Brain microvascular endothelial cell (primary cell): Measurements from ENCODE around the gene NRP2.

Experiments used
- DNase-seq: peaks from one replicate; pipeline ENCODE4 v3.0.0-alpha.2; 2020
- H3K27ac ChIP-seq: fragments of 250-450 bp; sonication (Bioruptor Pico); 2 replicates; pipeline ENCODE4 v1.5.1; 2020; ENCODE audit warnings: mild to moderate bottlenecking, moderate library complexity
- H3K27me3 ChIP-seq: fragments of 250-450 bp; sonication (Bioruptor Pico); replicated peaks from 2 replicates; pipeline ENCODE4 v1.5.1; 2020; ENCODE audit warnings: mild to moderate bottlenecking
- H3K36me3 ChIP-seq: fragments of 250-450 bp; sonication (Bioruptor Pico); replicated peaks from 2 replicates; pipeline ENCODE4 v1.5.1; 2020; ENCODE audit warnings: mild to moderate bottlenecking
- H3K4me3 ChIP-seq: 2 replicates; pipeline ENCODE4 v1.5.1; 2011; ENCODE audit warnings: low read depth, mild to moderate bottlenecking, control low read depth, low read length, moderate library complexity
- in situ Hi-C: cut with HindIII; loops from 2 replicates; pipeline ENCODE4 v1.10.0; 2017; ENCODE audit warnings: low sequenced_read_pairs, low pct_ligation_motif_present
- TF ChIP-seq, protein P1 (sequence below): IDR thresholded peaks from 2 replicates; pipeline ENCODE4 v1.5.1; 2011; ENCODE audit warnings: low read depth, mild to moderate bottlenecking, moderate library complexity, low read length, control low read depth, inconsistent platforms; ENCODE audit errors: missing control alignments

Gene NRP2

DNA sequence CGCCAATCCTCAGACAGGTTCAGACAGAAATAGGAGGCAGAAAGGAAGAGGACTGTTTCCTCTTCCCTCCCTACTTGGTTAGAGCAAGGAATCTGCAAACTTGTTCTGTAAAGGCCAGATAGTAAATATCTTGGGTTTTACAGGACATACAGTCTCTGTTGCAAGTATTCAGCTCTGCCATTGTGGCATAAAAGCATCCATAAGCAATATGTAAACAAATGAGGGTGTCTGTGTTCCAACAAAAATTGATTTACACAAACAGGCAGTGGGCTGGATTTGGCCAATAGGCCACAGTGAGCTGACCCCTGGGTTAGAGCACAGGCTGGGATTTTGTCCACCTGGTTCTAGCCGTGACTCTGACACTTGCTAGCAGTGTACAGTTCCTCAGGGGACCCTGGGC lies 89.4 kb downstream of the NRP2 start:
- Histone ChIP-seq H3K27ac (no peak overlapping the region), H3K4me3 (no peak overlapping the region), H3K27me3 (no peaks in the 10 kb centered on the region), H3K36me3 (no peaks in the 10 kb centered on the region)
- TF ChIP-seq, protein P1, sequence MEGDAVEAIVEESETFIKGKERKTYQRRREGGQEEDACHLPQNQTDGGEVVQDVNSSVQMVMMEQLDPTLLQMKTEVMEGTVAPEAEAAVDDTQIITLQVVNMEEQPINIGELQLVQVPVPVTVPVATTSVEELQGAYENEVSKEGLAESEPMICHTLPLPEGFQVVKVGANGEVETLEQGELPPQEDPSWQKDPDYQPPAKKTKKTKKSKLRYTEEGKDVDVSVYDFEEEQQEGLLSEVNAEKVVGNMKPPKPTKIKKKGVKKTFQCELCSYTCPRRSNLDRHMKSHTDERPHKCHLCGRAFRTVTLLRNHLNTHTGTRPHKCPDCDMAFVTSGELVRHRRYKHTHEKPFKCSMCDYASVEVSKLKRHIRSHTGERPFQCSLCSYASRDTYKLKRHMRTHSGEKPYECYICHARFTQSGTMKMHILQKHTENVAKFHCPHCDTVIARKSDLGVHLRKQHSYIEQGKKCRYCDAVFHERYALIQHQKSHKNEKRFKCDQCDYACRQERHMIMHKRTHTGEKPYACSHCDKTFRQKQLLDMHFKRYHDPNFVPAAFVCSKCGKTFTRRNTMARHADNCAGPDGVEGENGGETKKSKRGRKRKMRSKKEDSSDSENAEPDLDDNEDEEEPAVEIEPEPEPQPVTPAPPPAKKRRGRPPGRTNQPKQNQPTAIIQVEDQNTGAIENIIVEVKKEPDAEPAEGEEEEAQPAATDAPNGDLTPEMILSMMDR, result no peak
- no peak for DNase-seq
- in situ Hi-C loops, result no loop called here

DNA sequence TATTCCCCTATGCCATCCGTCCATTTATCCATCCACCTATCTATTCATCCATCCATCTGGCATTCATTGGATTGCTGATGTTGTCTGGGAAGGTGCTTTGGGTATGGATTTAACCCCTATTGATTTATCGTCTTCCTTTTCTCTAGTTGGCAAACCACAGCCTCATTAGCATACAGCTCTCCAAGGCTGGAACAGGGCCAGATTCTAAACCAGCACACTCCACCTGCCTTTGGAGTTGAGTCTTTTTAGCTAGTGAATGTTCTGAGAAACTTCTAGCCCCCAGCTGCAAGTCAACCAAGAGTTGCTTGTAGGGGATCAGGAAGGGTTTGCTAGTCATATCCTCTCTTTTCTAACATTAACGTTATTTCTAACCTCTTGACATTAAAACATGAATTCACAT lies 90.7 kb downstream of the NRP2 start:
- no peaks in the 10 kb centered on the region for H3K36me3 ChIP-seq
- no peak for DNase-seq
- in situ Hi-C loops, result no loop called here

DNA sequence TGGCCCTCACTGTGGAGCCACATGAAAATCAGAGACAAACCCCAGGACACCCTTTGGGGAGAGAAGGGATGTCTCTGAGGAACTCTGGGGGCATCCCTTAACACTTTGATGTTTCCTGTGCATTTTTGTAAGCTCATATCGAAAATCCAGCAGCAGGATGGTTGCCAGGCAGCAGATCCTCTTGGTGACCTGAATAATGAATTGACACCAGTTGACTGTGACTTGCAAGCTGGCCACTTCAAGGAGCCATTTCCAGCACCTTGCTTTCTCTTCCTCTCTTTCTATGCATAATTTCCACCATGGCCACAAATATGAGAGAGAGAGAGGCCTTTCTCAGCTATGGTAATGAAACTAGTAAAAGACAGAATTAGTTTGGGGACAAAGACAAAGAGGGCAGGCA lies 91.7 kb downstream of the NRP2 start:
- in situ Hi-C loops, result no loop called here
- DNase-seq, result no peak
- Histone ChIP-seq H3K27ac (no peak overlapping the region), H3K27me3 (no peaks in the 10 kb centered on the region), H3K4me3 (no peak overlapping the region), H3K36me3 (no peaks in the 10 kb centered on the region)
- TF ChIP-seq, protein P1, result no peak

More for the DNA sequence above, 90.7 kb downstream of the NRP2 start:
- H3K27ac ChIP-seq, result no peak overlapping the region
- TF ChIP-seq, protein P1, result no peak
- H3K4me3 ChIP-seq, result no peak overlapping the region
- H3K27me3 ChIP-seq, result no peaks in the 10 kb centered on the region

DNA sequence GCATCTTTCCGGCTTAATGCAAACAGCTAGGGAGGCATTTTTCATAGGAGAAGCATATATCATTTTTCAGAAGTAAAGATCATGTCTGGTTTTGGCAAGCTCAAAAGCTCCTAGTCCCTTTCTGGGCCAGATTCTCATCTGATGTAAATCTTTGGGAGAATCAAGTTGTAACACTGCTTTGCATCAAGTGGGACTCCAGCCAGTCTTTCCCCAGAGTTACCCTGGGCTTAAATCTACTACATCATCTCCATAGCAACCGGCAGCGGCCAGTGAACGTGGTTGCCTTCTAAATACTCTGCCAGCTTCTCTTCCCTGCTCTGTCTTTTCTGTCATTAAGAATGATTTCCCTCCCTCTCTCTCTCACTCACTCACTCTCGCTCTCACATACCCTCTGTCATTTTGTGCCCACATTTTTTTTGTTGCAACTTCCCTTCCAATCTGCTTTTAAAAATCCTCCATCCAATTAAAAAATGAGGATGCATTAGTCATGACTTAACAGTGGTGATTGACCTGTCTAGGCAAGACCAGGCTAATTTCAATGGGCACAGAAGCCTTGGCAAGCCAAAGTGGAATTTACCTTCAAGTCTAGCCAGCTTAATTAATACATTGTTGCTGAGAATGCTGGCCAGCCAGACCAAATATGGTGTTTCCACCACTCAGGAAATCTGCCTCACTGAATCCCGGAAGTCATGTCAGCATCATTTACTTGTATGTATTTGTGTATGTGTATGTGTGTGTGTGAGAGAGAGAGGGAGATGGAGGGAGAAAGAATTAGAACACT lies 93.0 kb downstream of the NRP2 start:
- H3K4me3 ChIP-seq, result no peak overlapping the region
- in situ Hi-C loops, result no loop called here
- no peak for DNase-seq
- TF ChIP-seq, protein P1, result no peak
- H3K36me3 ChIP-seq, result no peaks in the 10 kb centered on the region
- H3K27me3 ChIP-seq, result no peaks in the 10 kb centered on the region
- H3K27ac ChIP-seq, result no peak overlapping the region

DNA sequence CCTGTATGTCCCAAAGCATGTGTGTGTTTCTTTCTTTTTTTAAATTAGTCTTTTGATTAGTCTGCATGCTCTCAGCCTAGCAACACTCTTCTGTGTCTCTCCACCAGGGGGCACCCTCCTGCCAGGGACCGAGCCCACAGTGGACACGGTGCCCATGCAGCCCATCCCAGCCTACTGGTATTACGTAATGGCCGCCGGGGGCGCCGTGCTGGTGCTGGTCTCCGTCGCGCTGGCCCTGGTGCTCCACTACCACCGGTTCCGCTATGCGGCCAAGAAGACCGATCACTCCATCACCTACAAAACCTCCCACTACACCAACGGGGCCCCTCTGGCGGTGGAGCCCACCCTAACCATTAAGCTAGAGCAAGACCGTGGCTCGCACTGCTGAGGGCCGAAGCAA lies 93.8 kb downstream of the NRP2 start:
- DNase-seq, result peak; percentile 24
- H3K27me3 ChIP-seq, result no peaks in the 10 kb centered on the region
- in situ Hi-C loops, result no loop called here
- no peak overlapping the region for H3K27ac ChIP-seq
- TF ChIP-seq, protein P1, result peak; percentile 77
- no peak overlapping the region for H3K4me3 ChIP-seq
- H3K36me3 ChIP-seq, result no peaks in the 10 kb centered on the region

DNA sequence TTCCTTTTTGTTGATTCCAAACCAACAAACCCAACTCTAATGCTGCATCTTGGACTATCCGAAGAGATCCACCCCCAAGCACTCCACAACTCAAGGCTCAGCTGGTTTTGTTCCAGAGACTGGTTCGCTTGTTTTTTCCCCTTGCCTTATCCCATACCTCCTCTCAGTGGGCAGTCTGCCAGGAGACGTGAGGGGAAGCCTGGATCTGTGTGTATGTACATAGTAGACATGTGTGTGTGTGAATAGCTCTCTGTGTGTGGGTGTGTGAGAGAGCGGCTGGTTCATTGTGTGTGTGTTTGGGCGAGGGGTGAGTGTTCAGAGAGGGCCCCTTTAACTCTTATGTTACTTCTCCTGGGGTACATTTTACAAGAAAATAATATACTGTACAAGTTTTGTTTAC lies 94.4 kb downstream of the NRP2 start:
- H3K27me3 ChIP-seq, result no peaks in the 10 kb centered on the region
- DNase-seq, result no peak
- in situ Hi-C loops, result no loop called here
- no peak overlapping the region for H3K27ac ChIP-seq
- no peaks in the 10 kb centered on the region for H3K36me3 ChIP-seq
- TF ChIP-seq, protein P1, result no peak
- H3K4me3 ChIP-seq, result no peak overlapping the region
